HepG2 (cell line): ENCODE measurements around the gene B3GNT5. TPM values are rescaled to one million over a fixed set of nuclear protein-coding genes. Genes with fewer than 3 reads are reported as not detected.

Source experiments
- ATAC-seq: fragments of 200-7000 bp; cut with Tn5 transposase; 3 replicates; pipeline ENCODE4 v1.9.1; 2020; ENCODE audit warnings: mild to moderate bottlenecking, moderate library complexity
- BruUV-seq: library from RNA; stranded (reverse); fragments of 400-500 nt; replicated peaks from 2 replicates; lab custom pipeline; 2021; lab: Mats Ljungman, UMichigan
- CTCF ChIA-PET: fragments of 300-600 bp; formaldehyde crosslinking; extraction: SDS; loops from one replicate; lab custom pipeline; 2021; ENCODE audit warnings: low total read pairs, inconsistent platforms, low intra/inter-chr PET ratio; lab: Yijun Ruan, JAX
- POLR2A ChIA-PET: fragments of 350-600 bp; sonication (Branson Sonifier 250); formaldehyde crosslinking; loops from one replicate; lab custom pipeline; 2020; ENCODE audit warnings: antibody characterized with exemption, inconsistent platforms; lab: Yijun Ruan, JAX
- DNase-seq: peaks from one replicate; pipeline ENCODE4 v3.0.0-alpha.2; 2015; ENCODE audit warnings: low spot score
- FAIRE-seq: peaks from 3 replicates; lab custom pipeline; 2011; peaks lifted over from hg19 to GRCh38; lab: Jason Lieb, UNC
- H2AFZ ChIP-seq: one replicate; pipeline ENCODE4 v1.6.1; 2011; ENCODE audit warnings: low read length, inconsistent platforms
- H3K27ac ChIP-seq: fragments of 300-600 bp; 3 replicates; pipeline ENCODE4 v1.8.0; 2011; ENCODE audit warnings: mixed run types, mild to moderate bottlenecking, mixed read lengths, low read length, inconsistent platforms; ENCODE audit not compliant: insufficient read depth; ENCODE audit errors: extremely low read length
- H3K27me3 ChIP-seq, 2 experiments: fragments of 200-600 bp in 1 of 2; 2 replicates in 1 of 2; 3 replicates in 1 of 2; pipeline versions ENCODE4 v1.6.0 to v1.8.0; 2011; ENCODE audit warnings: low read length in 2 of 2, mild to moderate bottlenecking in 2 of 2, moderate library complexity in 2 of 2, inconsistent platforms in 1 of 2; ENCODE audit not compliant: insufficient read depth in 2 of 2, control insufficient read depth in 1 of 2
- H3K36me3 ChIP-seq, 2 experiments: fragments of 200-600 bp in 1 of 2; replicated peaks in 1 of 2; 2 replicates in 1 of 2; 3 replicates in 1 of 2; pipeline versions ENCODE4 v1.5.1 to v1.8.0; 2011; ENCODE audit warnings: low read length in 2 of 2, inconsistent platforms in 1 of 2; ENCODE audit not compliant: insufficient read depth in 2 of 2, control insufficient read depth in 1 of 2
- H3K4me1 ChIP-seq: 2 replicates; pipeline ENCODE4 v1.5.1; 2012; ENCODE audit warnings: low read length, inconsistent platforms; ENCODE audit not compliant: insufficient read depth
- H3K4me2 ChIP-seq: 2 replicates; pipeline ENCODE4 v1.6.0; 2011; ENCODE audit warnings: low read depth, low read length, inconsistent platforms
- H3K4me3 ChIP-seq, 3 experiments: fragments of 200-600 bp in 1 of 3; sonication (generic), shearing (Covaris generic) in 1 of 3; replicated peaks in 1 of 3; 2 replicates each; pipeline ENCODE4 v1.5.1; 2011 to 2016; ENCODE audit warnings: low read length in 3 of 3, inconsistent platforms in 2 of 3, low read depth in 2 of 3, mild to moderate bottlenecking in 2 of 3, control low read depth in 1 of 3, mixed read lengths in 1 of 3; ENCODE audit not compliant: insufficient read depth in 1 of 3
- H3K79me2 ChIP-seq: one replicate; pipeline ENCODE4 v1.6.1; 2011; ENCODE audit warnings: low read length, inconsistent platforms; ENCODE audit not compliant: insufficient read depth
- H3K9ac ChIP-seq: 2 replicates; pipeline ENCODE4 v1.6.0; 2011; ENCODE audit warnings: mild to moderate bottlenecking, low read depth, low read length, inconsistent platforms; ENCODE audit not compliant: insufficient read depth
- H3K9me3 ChIP-seq: 2 replicates; pipeline ENCODE4 v1.5.1; 2012; ENCODE audit warnings: mild to moderate bottlenecking, low read length
- H4K20me1 ChIP-seq: 2 replicates; pipeline ENCODE4 v1.6.0; 2011; ENCODE audit warnings: inconsistent platforms, mild to moderate bottlenecking, low read length, moderate library complexity; ENCODE audit not compliant: insufficient read depth
- ATF6 ChIP-seq: sonication (generic); formaldehyde crosslinking; conservative IDR thresholded peaks from 2 replicates; pipeline ENCODE4 v1.4.0; 2020; ENCODE audit warnings: missing genetic modification reagents
- E2F1 ChIP-seq: sonication (generic); formaldehyde crosslinking; IDR thresholded peaks from 2 replicates; pipeline ENCODE4 v1.5.0; 2020; ENCODE audit warnings: missing genetic modification reagents
- GMEB1 ChIP-seq: sonication (generic); formaldehyde crosslinking; IDR thresholded peaks from 2 replicates; pipeline ENCODE4 v1.5.1; 2020; ENCODE audit warnings: missing genetic modification reagents, mild to moderate bottlenecking, borderline replicate concordance
- HNF4G ChIP-seq, 2 experiments: sonication (generic) in 1 of 2; formaldehyde crosslinking in 1 of 2; IDR thresholded peaks; 2 replicates each; pipeline versions ENCODE4 v1.4.0 to v1.6.1; 2011 to 2020; ENCODE audit warnings: borderline replicate concordance in 2 of 2, low read depth in 2 of 2, mild to moderate bottlenecking in 2 of 2, low read length in 1 of 2, missing genetic modification reagents in 1 of 2, moderate library complexity in 1 of 2
- MAZ ChIP-seq, 2 experiments: sonication (generic) in 1 of 2; formaldehyde crosslinking in 1 of 2; IDR thresholded peaks; 2 replicates each; pipeline versions ENCODE4 v1.5.0 to v1.6.1; 2012 to 2020; ENCODE audit warnings: low read depth in 2 of 2, mild to moderate bottlenecking in 2 of 2, borderline replicate concordance in 1 of 2, improper control_type of control experiment in 1 of 2, low read length in 1 of 2, missing genetic modification reagents in 1 of 2, moderate library complexity in 1 of 2
- SKIL ChIP-seq: sonication (generic); formaldehyde crosslinking; IDR thresholded peaks from 2 replicates; pipeline ENCODE4 v1.8.0; 2022; ENCODE audit warnings: missing genetic modification reagents, mild to moderate bottlenecking, moderate library complexity, borderline replicate concordance
- THAP8 ChIP-seq: sonication (generic); formaldehyde crosslinking; IDR thresholded peaks from 2 replicates; pipeline ENCODE4 v1.5.1; 2020; ENCODE audit warnings: missing genetic modification reagents, mild to moderate bottlenecking, borderline replicate concordance
- ZFP36L1 ChIP-seq: sonication (generic); formaldehyde crosslinking; IDR thresholded peaks from 2 replicates; pipeline ENCODE4 v1.8.0; 2022; ENCODE audit warnings: mild to moderate bottlenecking, missing genetic modification reagents, moderate library complexity
- ZNF205 ChIP-seq: IDR thresholded peaks from 2 replicates; pipeline ENCODE4 v1.6.1; 2018; ENCODE audit warnings: missing biosample characterization, missing genetic modification reagents
- ZNF260 ChIP-seq: sonication (generic); formaldehyde crosslinking; IDR thresholded peaks from 2 replicates; pipeline ENCODE4 v1.4.0; 2020; ENCODE audit warnings: missing genetic modification reagents, low read depth, mild to moderate bottlenecking, borderline replicate concordance
- ZNF441 ChIP-seq: sonication (generic); formaldehyde crosslinking; IDR thresholded peaks from 2 replicates; pipeline ENCODE4 v1.7.0; 2021; ENCODE audit warnings: missing genetic modification reagents, borderline replicate concordance
- WGBS: methylation state at CpG from one replicate; pipeline ENCODE4 v1.1.6; 2017; ENCODE audit warnings: low lambda C conversion rate; 5-methylcytosine and 5-hydroxymethylcytosine counted together
- in situ Hi-C: cut with HindIII; loops from 2 replicates; pipeline ENCODE4 v1.10.0; 2017; ENCODE audit warnings: low pct_unique_long_range_greater_than_20kb; ENCODE audit not compliant: extremely low pct_ligation_motif_present
- intact Hi-C: fragments of 100-400 bp; cut with micrococcal nuclease; formaldehyde crosslinking; loops from one replicate; pipeline ENCODE4 v1.10.0; 2022; ENCODE audit not compliant: unreplicated experiment
- polyA plus RNA-seq, 8 experiments: library from polyadenylated mRNA; depleted of rRNA in 3 of 8; stranded (reverse) in 7 of 8; unstranded in 1 of 8; fragments of >200 nt; fragmentation: Illumina TruSeq in 4 of 8; extraction: Trizol in 4 of 8; gene quantifications; 2 replicates each; pipeline versions ENCODE4 v1.2.1 to v1.2.3, GENCODE V29; 2011 to 2016; ENCODE audit warnings: low read depth in 4 of 8, missing spikeins in 1 of 8, mixed read lengths in 1 of 8; ENCODE audit not compliant: insufficient read depth in 1 of 8
- total RNA-seq, 5 experiments: library from RNA; depleted of rRNA; stranded (reverse); fragments of >200 nt; fragmentation: Illumina TruSeq; extraction: Trizol; gene quantifications; 2 replicates each; pipeline ENCODE4 v1.2.3, GENCODE V29; 2016; ENCODE audit warnings: low read depth in 1 of 5

The B3GNT5 gene
- total and polyA plus RNA-seq, 2 of the 13 experiments (the other 11 are each of a cell fraction or from before 2014, with no cell fraction given): not detected

- TF ChIP-seq E2F1 (CRISPR knock-in tag): no peak
- no peak for TF ChIP-seq ZNF260
- TF ChIP-seq SKIL (CRISPR knock-in tag): no peak
- no peak for TF ChIP-seq ZNF441 (CRISPR knock-in tag)
- no peak for TF ChIP-seq ATF6
Measured at GRCh38 chr3:183220828-183221227, 32.2 kb upstream of the B3GNT5 start (continued).

- no peak for TF ChIP-seq ZFP36L1 (CRISPR knock-in tag)
- TF ChIP-seq MAZ (IDR thresholded peaks at IDR 0.05; ENCODE audit: borderline replicate concordance, low read depth, low read length): no peak
- TF ChIP-seq MAZ (CRISPR knock-in tag; IDR thresholded peaks at IDR 0.05; ENCODE audit: low read depth): no peak
- no peak for TF ChIP-seq GMEB1
- no peak for TF ChIP-seq THAP8 (CRISPR knock-in tag)
- TF ChIP-seq HNF4G (IDR thresholded peaks at IDR 0.05; ENCODE audit: borderline replicate concordance, low read depth, low read length): no peak
- TF ChIP-seq HNF4G (CRISPR knock-in tag; IDR thresholded peaks at IDR 0.05; ENCODE audit: borderline replicate concordance, low read depth): no peak
- no peak for TF ChIP-seq ZNF205
- in situ Hi-C loops (no loop called here), intact Hi-C loops (no loop called here)
- ChIA-PET CTCF (no interaction called here), POLR2A (no interaction called here)
- no peaks in the 10 kb centered on the region for H3K9me3 ChIP-seq
- no peaks in the 10 kb centered on the region for H3K79me2 ChIP-seq
- H2AFZ ChIP-seq: no peak overlapping the region
- H3K36me3 ChIP-seq: no peaks in the 10 kb centered on the region
- H3K4me2 ChIP-seq: no peak overlapping the region
- peaks cover 2 to 24% of the 10 kb centered on the region in 2 experiments; a peak in 3 of 5 replicates for H3K27me3 ChIP-seq
- no peak for DNase-seq
- H3K27ac ChIP-seq: no peak overlapping the region
- H4K20me1 ChIP-seq: no peaks in the 10 kb centered on the region
- ATAC-seq: no peak
- H3K9ac ChIP-seq: no peak overlapping the region
- 28% methylated on average over 3 of the region's 3 CpGs for WGBS
- H3K4me3 ChIP-seq: no peak overlapping the region
- H3K4me1 ChIP-seq: no peaks in the 10 kb centered on the region
- FAIRE-seq: no peak
- no TSS peak for BruUV-seq
Measured at GRCh38 chr3:183222631-183223235, 30.3 kb upstream of the B3GNT5 start.
